ENCODE data around the gene TANGO6. TPM values are rescaled to one million over a fixed set of nuclear protein-coding genes. Genes with fewer than 3 reads are reported as not detected.

Gene TANGO6
- total RNA-seq, 4 donors from 2014 or later, result 18.4 to 36.0 (median 23.3) TPM

GRCh38 chr16:69037373-69038160 lies 194.2 kb downstream of the TANGO6 start:
- Histone ChIP-seq H3K9me3 (peaks cover 0 to 7% (median 0%) of the 10 kb centered on the region in 4 donors), H3K36me3 (peaks cover 0 to 46% (median 4%) of the 10 kb centered on the region in 3 donors), H3K27ac (no peak overlapping the region), H3K27me3 (no peaks in the 10 kb centered on the region), H3K4me3 (no peak overlapping the region), H3K4me1 (no peaks in the 10 kb centered on the region)
- TF ChIP-seq POLR2A (IDR thresholded peaks at IDR 0.05) (no peak), CTCF (IDR thresholded peaks at IDR 0.05) (no peak), EP300 (IDR thresholded peaks at IDR 0.05) (no peak)
- WGBS, 2 donors, result 91 to 93% methylated on average over 6 of the region's 6 CpGs
- DNase-seq (ENCODE audit: low spot score in 2 of 2), result no peak

DNA sequence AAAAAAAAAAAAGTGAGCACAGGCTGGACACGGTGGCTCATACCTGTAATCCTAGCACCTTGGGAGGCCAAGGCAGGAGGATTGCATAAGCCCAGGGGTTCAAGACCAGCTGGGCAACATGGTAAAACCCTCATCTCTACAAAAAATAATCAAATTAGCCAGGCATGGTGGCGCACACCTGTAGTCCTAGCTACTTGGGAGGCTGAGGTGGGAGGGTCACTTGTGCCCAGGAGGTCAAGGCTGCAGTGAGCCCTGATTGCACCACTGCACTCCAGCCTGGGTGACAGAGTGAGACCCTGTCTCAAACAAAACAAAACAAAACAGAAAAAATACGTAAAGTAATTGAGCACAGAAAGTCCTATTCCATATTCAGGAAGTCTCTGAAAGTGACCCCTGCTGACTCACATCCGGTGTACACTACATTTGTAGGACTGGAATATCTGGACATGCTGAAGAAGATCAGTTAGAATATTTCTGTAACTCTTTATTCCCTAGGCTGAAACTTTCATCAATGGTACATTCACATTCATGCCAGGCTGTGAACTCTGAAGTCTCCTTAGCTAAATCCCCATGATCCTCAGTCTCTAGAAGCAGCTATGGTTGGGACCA lies 196.1 kb downstream of the TANGO6 start:
- no peak overlapping the region for H3K4me3 ChIP-seq
- no peak for TF ChIP-seq CTCF (IDR thresholded peaks at IDR 0.05)
- no peak for TF ChIP-seq EP300 (IDR thresholded peaks at IDR 0.05)
- no peak for TF ChIP-seq POLR2A (IDR thresholded peaks at IDR 0.05)
- DNase-seq (ENCODE audit: low spot score in 2 of 2), result no peak
- no peaks in the 10 kb centered on the region for H3K27me3 ChIP-seq
- no peaks in the 10 kb centered on the region for H3K4me1 ChIP-seq
- WGBS, 2 donors, result 67 to 68% methylated on average over 4 of the region's 4 CpGs
- H3K36me3 ChIP-seq, result peaks cover 0 to 53% (median 4%) of the 10 kb centered on the region in 3 donors
- H3K27ac ChIP-seq, result no peak overlapping the region
- H3K9me3 ChIP-seq, result peaks cover 0 to 7% (median 0%) of the 10 kb centered on the region in 4 donors

- Histone ChIP-seq H3K9me3 (peaks cover 0 to 7% (median 0%) of the 10 kb centered on the region in 4 donors), H3K27ac (no peak overlapping the region), H3K4me1 (no peaks in the 10 kb centered on the region), H3K4me3 (no peak overlapping the region), H3K36me3 (peaks cover 0 to 55% (median 4%) of the 10 kb centered on the region in 3 donors), H3K27me3 (no peaks in the 10 kb centered on the region)
- no peak for TF ChIP-seq EP300 (IDR thresholded peaks at IDR 0.05)
- TF ChIP-seq CTCF (IDR thresholded peaks at IDR 0.05), result no peak
- no peak for TF ChIP-seq POLR2A (IDR thresholded peaks at IDR 0.05)
- no peak for DNase-seq (ENCODE audit: low spot score in 2 of 2)
- WGBS, 2 donors, result 92 to 97% methylated on average over 6 of the region's 6 CpGs
Measured at GRCh38 chr16:69040144-69040909, 197.0 kb downstream of the TANGO6 start.

DNA sequence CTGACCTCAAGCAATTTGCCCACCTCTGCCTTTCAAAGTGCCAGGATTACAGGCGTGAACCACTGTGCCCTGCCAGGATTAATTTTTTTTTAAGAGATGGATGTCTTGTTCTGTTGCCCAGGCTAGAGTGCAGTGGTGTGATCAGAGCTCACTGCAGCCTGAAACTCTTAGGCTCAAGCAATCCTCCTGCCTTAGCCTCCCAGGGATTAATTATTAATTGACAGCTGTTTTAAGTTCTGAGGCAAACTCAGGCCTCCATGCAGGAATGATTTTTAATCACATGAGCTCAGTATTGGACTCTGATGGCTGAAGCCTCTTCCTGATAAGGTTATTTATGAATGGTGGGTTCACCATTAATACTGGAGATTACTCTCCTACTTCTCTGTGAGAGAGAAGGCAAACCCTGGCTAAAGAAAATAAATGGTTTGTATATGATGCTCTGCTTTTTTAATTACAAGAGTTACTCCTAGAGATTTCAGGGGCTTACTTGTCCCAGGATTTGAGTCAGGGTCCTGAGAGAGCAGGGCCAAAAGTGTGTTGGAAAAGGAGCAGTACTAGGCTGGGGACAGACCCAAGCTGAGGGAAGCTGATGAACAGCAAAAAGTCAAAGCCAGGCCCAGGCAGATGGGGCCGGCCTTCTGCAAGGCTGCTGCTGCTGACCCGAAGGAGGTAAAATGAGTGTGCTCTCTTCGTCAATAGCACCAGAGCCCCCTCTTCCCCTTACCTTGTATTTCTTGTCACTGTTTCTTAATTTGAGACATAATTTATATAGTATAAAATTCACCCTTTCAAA lies 205.2 kb downstream of the TANGO6 start:
- DNase-seq (ENCODE audit: low spot score in 2 of 2), result no peak
- Histone ChIP-seq H3K27me3 (no peaks in the 10 kb centered on the region), H3K4me3 (no peak overlapping the region), H3K27ac (no peak overlapping the region), H3K36me3 (peaks cover 0 to 41% (median 0%) of the 10 kb centered on the region in 3 donors), H3K9me3 (no peaks in the 10 kb centered on the region), H3K4me1 (no peaks in the 10 kb centered on the region)
- WGBS, 2 donors, result 86 to 94% methylated on average over 4 of the region's 4 CpGs
- TF ChIP-seq EP300 (IDR thresholded peaks at IDR 0.05) (no peak), CTCF (IDR thresholded peaks at IDR 0.05) (no peak), POLR2A (IDR thresholded peaks at IDR 0.05) (no peak)

Data from tibial nerve (tissue), 4 donors.